Esophagus squamous epithelium (tissue), 4 donors: ENCODE results near the gene TBX3.

Source experiments
- CTCF ChIP-seq, 6 experiments: fragments of 450-650 bp in 4 of 6; fragments of 200-600 bp in 2 of 6; sonication (generic) in 2 of 6; IDR thresholded peaks; one replicate each; pipeline ENCODE4 v1.5.1; 2016 to 2019; ENCODE audit warnings: antibody characterized with exemption in 6 of 6, mild to moderate bottlenecking in 4 of 6, moderate library complexity in 4 of 6
- POLR2A ChIP-seq, 4 donors: fragments of 450-650 bp; IDR thresholded peaks; one replicate each; pipeline ENCODE4 v1.6.1; 2017; ENCODE audit warnings: antibody characterized with exemption in 4 of 4, mild to moderate bottlenecking in 4 of 4, moderate library complexity in 3 of 4

- TF ChIP-seq CTCF (IDR thresholded peaks at IDR 0.05) (no peak), POLR2A (IDR thresholded peaks at IDR 0.05) (no peak)
Observed at GRCh38 chr12:114655934-114656749, 27.8 kb downstream of the TBX3 start.
